GM06990 (cell line): ENCODE results near the gene HOMER3.
A peak's percentile ranks its signal among the peaks of the same experiment; 100 is the strongest.

Experiments
- DNase-seq: peaks from one replicate; pipeline ENCODE4 v3.0.0-alpha.2; 2011; ENCODE audit not compliant: insufficient read length; ENCODE audit errors: extremely low read depth
- H3K27me3 ChIP-seq: replicated peaks from 2 replicates; pipeline ENCODE4 v1.6.0; 2011; ENCODE audit warnings: low read length; ENCODE audit not compliant: control insufficient read depth, insufficient read depth
- H3K36me3 ChIP-seq: 2 replicates; pipeline ENCODE4 v1.5.1; 2011; ENCODE audit warnings: low read length; ENCODE audit not compliant: control insufficient read depth, insufficient read depth
- H3K4me3 ChIP-seq: replicated peaks from 2 replicates; pipeline ENCODE4 v1.5.1; 2011; ENCODE audit warnings: low read depth, mild to moderate bottlenecking, control low read depth, low read length
- TF ChIP-seq, protein P1 (sequence below): IDR thresholded peaks from 2 replicates; pipeline ENCODE4 v1.5.1; 2011; ENCODE audit warnings: low read length, control low read depth, mild to moderate bottlenecking, inconsistent platforms; ENCODE audit not compliant: insufficient read depth, poor library complexity, severe bottlenecking

HOMER3 gene

DNA sequence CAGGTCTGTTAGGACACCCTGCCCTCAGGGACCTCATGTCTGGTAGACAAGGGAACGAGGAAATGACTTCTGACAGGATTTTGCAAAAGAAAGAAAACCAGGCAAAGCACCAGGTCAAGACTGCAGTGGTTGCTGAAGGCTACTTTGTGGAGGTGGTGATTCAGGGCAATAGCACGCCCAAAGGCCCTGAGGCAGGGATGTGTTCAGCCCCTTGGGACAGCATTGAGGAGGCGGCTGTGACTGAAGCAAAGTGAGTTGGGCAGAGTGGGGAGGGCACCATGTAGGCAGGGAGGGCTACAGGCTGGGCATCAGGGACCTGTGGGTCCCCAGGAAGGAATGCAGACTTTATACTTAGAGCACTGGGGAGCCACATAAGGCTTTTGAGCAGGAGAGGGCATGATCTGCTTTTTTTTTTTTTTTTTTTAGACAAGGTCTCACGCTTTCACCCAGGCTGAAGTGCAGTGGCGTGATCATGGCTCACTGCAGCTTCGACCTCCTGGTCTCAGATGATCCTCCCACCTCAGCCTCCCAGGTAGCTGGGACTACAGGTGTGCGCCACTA lies 10.8 kb upstream of the HOMER3 start:
- TF ChIP-seq, protein P1, sequence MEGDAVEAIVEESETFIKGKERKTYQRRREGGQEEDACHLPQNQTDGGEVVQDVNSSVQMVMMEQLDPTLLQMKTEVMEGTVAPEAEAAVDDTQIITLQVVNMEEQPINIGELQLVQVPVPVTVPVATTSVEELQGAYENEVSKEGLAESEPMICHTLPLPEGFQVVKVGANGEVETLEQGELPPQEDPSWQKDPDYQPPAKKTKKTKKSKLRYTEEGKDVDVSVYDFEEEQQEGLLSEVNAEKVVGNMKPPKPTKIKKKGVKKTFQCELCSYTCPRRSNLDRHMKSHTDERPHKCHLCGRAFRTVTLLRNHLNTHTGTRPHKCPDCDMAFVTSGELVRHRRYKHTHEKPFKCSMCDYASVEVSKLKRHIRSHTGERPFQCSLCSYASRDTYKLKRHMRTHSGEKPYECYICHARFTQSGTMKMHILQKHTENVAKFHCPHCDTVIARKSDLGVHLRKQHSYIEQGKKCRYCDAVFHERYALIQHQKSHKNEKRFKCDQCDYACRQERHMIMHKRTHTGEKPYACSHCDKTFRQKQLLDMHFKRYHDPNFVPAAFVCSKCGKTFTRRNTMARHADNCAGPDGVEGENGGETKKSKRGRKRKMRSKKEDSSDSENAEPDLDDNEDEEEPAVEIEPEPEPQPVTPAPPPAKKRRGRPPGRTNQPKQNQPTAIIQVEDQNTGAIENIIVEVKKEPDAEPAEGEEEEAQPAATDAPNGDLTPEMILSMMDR, result no peak
- no peak overlapping the region for H3K4me3 ChIP-seq
- no peaks in the 10 kb centered on the region for H3K36me3 ChIP-seq
- DNase-seq, result no peak
- no peaks in the 10 kb centered on the region; the same call in 1 of the 2 replicates for H3K27me3 ChIP-seq

GRCh38 chr19:18949858-18950257 lies 8.8 kb upstream of the HOMER3 start:
- Histone ChIP-seq H3K36me3 (no peaks in the 10 kb centered on the region), H3K27me3 (no peaks in the 10 kb centered on the region; the same call in 1 of the 2 replicates), H3K4me3 (no peak overlapping the region)
- DNase-seq, result no peak
- TF ChIP-seq, protein P1, result no peak

DNA sequence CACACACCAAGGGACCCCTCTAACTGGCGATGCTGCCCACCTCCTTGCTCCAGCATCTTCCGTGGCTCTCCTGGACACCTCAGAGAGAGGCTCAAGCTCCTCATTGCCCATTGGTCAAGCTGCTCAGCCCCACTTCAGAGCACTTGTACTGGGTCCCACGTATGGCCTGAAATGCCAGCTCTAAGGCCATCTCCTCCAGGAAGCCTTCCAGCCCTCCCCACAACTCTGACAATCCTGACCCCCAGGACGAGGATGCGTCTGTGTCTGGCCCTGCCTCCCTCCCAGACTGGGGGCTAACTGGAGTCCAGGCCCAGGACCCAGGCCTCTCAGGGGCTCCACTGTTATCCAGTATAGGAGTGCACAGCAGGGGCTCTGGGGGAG lies 7.9 kb upstream of the HOMER3 start:
- DNase-seq, result no peak
- H3K4me3 ChIP-seq, result no peak overlapping the region
- TF ChIP-seq, protein P1, result no peak
- no peaks in the 10 kb centered on the region; the same call in 1 of the 2 replicates for H3K27me3 ChIP-seq
- H3K36me3 ChIP-seq, result no peaks in the 10 kb centered on the region

GRCh38 chr19:18948075-18948975 lies 7.3 kb upstream of the HOMER3 start:
- H3K4me3 ChIP-seq, result no peak overlapping the region
- TF ChIP-seq, protein P1, result no peak
- no peaks in the 10 kb centered on the region; the same call in 1 of the 2 replicates for H3K27me3 ChIP-seq
- no peak for DNase-seq
- no peaks in the 10 kb centered on the region for H3K36me3 ChIP-seq

DNA sequence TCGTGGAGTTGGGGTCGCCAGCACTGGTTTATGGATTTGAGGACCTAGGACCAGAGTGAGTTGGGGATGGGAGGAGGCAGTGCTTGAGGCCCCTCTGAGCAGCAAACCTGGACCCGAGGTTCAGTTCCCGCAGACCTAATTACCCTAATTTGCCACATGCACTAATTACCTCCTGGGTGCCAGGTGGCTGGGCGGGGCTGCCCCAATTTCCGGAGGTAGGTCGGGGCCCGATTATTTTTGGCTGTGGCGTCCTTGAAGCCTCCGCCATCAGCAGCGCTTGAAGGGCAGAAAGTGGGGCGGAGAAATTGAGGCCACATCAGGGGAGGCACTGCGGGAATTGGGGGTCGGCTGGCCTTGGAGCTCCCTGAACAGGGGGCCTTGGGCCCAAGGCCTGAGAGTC lies 5.9 kb upstream of the HOMER3 start:
- Histone ChIP-seq H3K36me3 (no peaks in the 10 kb centered on the region), H3K4me3 (no peak overlapping the region), H3K27me3 (no peaks in the 10 kb centered on the region)
- peak; percentile 51 for DNase-seq
- TF ChIP-seq, protein P1, result no peak
